HS-5 (cell line): ENCODE measurements around the gene KIF2C.
"Not testable (repeated sequence)": the region's sequence is repeated elsewhere in the genome, so short reads cannot be mapped to it uniquely, and the experiment has no call there.

ENCODE experiments used
- DNase-seq: peaks from one replicate; pipeline ENCODE4 v3.0.0-alpha.2; 2012; ENCODE audit warnings: low read depth

The KIF2C gene

DNA sequence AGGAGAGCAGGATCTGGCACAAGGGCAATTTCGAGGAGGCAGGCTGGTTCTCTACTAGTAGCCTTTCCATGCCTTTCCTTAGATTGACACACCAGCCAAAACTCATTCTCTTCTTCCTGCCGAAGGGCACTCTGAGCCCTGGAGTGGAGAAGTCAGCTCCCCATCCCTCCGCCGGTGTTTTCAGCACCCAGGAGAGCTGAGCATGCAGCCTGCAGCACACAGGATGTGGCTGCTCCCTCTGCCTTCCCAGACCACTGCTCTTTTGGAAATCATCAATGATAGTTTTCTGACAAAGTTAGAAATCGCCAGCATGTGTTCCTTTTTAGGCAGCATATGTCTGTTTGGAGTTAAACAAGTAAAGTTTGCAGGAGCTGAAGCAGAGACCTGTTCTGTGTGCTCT is 20.3 kb upstream of the KIF2C start:
- DNase-seq, result no peak

DNA sequence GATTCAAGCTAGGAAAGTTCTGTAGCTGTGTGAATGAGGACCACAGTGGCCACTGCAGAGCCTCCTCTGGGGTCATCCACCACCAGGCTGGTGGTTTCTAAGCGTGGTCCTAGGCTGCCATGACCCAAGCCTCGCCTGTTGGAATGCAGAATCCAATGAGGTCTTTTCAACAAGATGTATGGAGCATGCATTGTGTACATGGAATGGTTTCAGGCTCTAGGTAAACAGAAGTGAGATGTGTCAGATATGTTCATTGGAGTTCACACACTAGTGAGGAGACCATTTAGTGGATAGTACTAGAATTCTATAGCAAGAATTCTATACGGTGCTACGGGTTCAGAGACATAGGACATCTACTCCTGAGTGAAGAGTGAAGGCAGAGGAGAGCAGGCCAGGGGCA is 19.4 kb upstream of the KIF2C start:
- DNase-seq, result no peak

DNA sequence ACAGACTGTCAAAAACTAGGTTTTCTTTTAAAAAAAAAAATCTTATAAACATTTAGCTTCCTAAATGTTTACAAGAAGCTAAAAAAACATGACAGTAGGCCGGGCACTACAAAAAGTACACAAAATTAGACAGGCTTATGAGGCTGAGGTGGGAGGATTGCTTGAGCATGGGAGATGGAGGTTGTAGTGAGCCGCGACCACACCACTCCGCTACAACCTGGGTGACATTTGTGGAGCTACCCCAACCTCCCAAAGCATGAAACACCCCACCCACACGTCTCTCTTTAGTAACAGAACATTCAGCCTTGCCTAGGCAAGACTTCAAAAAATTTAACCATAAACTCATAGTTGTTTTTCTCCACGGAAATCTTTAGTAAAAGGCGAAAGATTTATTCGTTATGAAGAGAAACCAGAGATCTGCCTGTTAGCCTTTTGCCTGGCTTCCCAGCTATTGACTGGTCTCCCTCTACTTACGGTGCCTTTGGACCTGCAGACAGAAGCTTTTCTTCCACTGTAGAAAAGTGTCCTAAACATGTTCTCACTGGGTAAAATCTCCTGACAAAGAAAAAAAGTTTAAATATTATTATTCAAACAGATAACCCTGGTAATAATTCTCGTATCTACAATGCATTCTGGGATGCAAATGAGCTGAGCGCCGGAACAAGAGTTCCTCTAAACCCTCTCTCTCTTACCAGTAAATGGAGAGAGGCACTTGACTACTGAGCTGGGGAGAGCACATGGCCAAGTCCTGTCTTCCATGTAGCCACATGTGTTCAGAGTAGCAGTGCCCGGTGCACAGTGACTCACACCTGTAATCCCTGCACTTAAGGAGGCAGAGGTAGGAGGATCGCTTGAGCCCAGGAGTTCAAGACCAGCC is 17.9 kb upstream of the KIF2C start:
- peak; percentile 83 for DNase-seq

DNA sequence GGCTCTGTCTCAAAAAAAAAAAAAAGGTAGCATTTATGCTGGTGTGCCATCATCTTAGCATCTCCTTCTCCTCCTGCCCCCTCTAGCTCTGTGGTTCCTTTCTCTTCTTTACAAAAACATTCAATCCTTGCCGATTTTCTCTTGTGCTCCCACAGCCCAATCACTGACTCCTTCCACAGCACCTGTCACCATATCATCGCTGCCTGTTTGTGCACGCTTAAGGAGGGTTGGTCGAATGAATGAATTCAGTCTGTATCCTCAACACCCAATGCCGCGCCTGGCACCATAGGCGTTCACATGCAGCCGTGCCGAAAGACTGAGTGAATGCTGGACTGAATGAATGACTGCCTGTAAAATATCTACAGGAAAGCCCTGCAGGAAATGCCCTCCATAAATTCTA is 16.6 kb upstream of the KIF2C start:
- DNase-seq, result no peak

DNA sequence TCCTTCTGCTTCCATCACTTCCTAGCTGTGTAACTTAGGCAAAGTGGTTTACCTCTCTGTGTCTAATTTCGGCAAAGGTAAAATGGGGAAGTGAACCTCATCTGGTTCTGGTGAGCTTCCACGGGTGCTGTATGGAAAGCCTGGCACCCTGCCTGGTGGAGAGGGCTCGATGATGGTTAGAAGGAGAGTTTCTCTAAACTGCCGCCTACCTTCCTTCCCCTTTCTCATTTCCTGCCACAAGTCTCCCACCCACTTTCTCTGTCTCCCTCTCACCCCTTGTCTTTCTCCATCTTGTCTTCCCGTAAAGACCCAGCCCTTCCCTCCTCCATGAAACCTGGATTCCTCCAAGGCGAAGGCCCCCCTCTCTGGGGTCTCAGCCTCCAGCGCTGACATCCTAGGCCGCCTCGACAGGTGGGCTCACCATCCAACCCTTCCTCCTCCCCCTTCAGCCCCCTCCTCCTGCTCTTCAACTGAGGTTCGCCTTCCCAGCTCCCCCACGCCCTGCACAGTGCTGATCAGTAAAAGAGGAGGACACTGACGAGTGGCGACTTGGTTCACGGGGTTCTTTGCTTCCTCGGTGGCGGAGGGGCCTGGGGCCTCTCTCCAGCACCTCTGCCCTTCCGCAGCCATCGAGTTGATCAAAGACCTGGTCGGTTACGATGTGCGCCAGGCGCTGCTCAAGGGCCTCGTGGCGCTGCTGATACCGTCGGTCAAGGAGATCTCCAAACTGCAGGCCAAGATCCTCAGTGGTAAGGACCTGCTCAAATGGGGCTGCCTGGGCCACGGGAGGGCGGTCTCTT is 15.9 kb upstream of the KIF2C start:
- DNase-seq, result no peak

DNA sequence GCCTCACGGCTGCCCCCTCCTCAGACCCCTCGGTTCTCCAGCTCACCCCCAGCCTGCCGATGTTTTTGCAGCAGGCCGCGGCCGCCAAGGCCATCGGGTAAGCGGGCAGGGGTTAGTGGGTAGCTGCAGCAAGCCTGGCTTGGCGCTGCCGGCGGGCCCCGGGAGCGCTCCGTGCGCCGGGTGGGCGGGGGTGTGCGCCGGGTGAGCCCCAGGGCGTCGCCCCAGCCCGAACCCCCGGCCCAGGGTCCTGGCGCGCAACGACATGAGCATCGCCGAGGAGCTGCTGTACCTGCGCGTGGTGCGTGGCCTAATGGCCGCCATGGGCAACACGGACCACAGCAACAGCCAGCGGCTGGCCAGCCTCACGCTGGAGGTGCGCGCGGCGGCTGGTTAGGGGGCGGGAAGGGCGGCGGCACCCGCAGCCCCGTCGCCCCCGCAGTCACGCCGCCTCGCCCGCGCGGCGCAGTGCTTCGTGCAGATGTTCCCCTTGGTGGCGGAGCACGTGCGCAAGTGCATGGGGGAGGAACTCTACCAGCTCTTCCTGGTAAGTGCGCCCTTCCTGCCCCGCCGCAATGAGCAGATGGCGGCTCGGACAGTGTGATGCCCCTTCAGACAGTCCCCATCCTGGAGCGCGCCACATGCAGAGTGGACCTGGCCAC is 15.2 kb upstream of the KIF2C start:
- DNase-seq, result no peak

DNA sequence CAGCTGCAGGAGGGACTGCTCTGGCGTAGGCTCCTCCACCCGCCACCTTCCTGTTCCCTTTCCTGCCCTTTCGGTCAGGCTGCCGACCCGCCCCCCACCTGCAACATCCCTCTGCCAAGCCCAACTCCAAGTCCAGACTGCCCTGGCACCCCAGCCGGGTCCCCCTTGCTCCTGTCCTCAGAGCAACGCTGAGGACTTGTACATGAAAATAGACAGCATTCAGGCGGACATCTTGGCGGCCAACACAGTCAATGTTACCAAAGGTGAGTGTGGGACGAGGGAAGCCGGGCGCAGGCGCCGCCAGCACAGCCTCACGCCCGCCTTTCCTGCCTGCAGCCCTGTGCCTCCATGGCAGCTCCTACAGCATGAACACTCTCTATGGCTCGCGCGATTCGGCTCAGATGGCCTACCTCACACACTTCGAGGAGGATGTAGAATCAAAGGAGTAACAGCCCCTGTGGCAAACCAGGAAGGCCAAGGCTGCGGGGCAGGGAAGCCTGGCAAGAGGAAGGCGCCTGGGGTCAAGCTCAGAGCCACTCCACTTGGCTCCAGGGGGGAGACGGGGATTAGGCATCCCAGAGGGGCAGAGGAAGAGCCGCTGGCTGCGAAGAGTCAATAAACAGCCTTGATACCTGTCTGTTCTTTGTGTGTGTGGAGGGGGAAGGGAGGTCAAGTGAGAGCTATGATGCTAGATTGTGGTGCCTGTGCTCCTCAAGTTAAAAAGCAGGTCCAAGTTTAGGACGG is 14.5 kb upstream of the KIF2C start:
- no peak for DNase-seq

DNA sequence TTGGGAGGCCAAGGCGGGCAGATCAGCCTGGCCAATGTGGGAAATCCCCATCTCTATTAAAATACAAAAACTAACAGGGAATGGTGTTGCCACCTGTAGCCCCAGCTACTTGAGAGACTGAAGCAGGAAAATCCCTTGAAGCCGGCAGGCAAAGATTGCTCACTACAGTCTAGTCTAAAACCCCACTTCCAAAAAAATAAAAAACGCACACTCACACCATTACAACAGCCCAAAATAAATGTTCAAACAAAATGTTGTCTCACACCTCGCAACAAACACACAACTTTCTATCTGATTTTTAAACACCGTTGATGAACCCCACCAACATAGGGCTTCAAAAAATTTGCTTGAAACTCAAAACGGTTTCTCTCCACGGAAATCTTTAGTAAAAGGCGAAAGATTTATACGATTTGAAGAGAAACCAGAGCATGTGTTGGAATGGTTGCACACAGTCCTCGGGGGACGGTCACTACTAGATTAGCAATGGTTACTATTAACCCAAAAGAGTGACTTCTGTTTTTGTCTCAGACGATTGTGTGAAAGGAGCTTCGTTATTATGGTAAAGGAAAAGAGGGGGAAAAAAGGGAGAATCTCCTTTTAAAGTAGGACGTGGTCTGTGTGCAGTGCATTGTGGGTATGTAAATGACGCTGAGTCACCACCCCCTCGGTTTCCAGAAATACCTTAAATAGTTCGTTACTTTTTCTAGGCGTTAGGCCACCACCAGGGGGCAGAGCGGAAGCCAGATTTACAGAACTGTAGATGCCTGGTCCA is 8.7 kb upstream of the KIF2C start, which contains the start of gene RNU5D-1:
Gene RNU5D-1 (minus strand): TSS at position 430 of the 772 bp plus-strand sequence.
- DNase-seq, result peak; percentile 97

DNA sequence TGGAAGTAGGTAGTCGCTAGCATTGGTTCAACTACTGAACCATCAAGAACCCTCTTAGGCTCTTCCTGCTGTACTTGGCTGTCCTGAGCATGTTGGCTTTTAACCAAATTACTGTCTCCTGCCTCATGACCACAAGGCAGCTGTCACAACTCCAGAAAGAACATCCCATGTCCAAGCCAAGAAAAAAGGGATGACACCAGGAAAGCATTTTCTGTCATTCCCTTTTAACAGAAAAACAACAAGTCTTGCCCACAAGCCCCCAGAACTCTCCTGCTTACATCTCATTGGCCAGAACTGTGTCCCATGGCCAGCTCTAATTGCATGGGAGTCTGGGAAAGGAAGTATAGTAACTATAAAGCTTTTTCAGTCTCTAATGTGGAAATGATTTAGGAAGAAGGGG is 6.3 kb upstream of the KIF2C start:
- DNase-seq, result peak; percentile 49

DNA sequence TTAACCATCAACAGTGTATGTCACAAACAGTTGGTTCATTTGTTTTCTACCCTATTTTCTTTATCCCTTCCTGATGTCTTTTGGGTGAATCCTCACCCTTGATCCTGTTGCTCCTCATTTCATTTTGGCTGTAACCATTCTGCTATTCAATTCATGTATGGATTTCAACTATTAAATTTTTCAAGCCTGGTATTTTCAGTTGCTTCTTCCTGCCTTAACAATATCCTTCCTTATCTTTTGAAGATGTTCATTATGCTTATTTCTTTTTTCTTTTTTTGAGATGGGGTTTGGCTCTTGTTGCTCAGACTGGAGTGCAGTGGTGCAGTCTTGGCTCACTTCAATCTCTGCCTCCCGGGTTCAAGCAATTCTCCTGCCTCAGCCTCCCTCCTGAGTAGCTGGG is 5.9 kb upstream of the KIF2C start:
- DNase-seq, result no peak

DNA sequence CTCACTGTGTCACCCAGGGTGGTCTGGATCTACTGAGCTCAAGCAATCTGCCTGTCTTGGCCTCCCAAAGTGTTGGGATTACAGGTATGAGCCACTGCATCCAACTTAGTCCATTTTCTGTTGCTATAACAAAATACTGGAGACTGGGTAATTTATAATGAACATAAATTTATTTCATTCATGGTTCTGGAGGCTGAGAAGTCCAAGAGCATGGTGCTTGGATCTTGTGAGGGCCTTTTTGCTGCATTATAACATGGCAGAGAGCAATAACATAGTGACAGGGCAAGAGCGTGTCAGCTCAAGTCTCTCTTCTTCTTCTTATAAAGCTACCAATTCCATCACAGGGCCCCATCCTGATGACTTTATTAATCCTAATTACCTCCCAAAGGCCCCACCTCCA is 3.6 kb upstream of the KIF2C start:
- DNase-seq, result no peak

DNA sequence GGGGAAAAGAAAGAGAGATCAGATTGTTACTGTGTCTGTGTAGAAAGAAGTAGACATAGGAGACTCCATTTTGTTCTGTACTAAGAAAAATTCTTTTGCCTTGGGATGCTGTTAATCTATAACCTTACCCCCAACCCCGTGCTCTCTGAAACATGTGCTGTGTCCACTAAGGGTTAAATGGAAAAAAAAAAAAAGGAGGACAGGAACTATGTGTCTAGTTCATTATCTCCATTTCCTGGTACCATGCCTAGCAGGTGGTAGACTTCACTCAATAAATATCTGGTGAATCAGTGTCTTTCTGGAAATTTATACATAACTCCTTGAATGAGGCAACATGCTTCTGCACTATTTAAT is 707 bp upstream of the KIF2C start:
- DNase-seq, result not testable (repeated sequence)

DNA sequence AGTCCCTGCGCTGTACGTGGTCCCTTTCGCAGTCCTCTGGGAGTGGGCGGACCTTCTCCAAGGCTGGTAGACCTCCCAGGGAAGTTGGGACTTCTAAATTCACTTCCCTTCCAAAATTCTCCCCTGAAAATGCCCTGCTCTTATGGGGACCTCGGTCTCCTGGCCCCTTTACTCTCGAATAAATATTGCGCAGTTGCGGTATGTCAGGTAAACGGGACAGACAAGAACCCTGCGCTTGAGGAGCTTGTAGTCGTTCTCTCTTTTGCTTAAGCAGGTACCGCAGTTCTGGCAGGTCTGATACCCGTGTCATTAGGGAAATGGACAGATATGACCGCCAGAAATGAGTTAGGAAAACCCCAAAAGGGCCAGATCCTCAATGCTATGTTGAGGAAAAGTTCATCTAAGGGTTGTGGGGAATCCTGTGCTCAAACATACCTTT is 561 bp downstream of the KIF2C start:
- DNase-seq, result no peak

DNA sequence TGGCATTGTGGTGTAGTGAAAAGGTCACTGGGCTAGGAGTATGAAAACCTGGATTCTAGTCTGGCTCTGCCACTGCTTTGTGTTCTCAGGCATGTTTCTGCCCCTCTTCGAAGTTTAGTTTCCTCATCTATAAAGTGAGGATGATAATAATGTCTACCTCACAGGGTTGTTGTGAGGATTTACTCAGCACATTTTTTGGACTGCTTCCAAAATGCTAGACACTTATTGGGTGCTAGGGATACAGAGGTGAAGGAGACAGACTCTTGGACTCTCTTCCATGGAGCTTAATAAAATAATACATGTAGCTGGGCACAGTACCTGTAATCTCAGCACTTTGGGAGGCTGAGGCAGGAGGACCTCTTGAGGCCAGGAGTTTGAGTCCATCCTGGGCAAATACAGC is 3.6 kb downstream of the KIF2C start:
- DNase-seq, result no peak

DNA sequence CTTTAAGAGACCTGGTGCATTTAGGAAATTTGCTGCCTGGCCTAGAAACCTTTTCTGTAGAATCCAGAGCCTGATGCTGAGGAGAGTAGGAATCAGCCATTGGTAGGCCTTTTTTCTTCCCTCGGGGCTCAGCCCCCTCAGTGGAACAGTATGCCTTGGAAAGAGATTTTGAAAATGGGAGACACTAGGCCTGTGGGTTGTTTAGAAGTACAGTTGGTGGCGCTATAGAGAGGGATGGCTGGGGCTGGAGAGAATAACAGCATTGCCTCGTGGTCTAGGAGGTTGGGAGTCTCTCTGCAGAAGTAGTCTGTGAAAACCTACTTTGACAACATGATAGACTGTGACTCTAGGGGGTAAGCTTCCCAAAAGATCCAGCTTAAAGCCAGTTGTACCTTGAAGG is 8.2 kb downstream of the KIF2C start:
- no peak for DNase-seq

DNA sequence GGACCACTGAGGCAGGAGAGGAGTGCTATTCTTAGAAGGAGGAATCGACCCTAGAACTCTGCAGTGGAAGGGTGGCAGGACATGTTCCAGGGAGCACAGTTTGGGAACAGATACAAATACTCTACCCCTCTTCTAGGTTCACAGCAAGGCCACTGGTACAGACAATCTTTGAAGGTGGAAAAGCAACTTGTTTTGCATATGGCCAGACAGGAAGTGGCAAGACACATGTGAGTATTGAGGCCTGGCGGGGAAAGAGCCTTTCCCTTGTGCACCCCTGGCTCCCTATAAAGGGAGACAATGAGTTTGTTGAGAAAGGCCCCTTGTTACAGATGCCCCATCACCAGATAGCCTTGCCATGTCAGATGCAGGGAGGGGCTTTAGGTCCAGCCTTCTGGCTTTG is 17.8 kb downstream of the KIF2C start:
- no peak for DNase-seq

DNA sequence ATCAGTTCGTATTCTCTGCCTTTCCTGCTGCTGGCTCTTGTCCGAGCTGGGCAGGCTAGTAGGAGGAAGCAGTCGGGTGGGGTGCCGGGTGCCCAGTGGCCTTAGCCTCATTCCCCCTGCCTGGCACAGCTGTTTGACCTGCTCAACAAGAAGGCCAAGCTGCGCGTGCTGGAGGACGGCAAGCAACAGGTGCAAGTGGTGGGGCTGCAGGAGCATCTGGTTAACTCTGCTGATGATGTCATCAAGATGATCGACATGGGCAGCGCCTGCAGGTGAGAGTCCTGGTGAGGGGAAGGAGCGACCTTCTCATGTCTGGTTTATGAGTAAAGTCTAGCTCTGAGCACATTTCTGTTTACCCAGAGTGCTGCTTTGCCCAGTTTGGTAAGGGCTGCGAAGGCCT is 19.4 kb downstream of the KIF2C start:
- DNase-seq, result no peak

DNA sequence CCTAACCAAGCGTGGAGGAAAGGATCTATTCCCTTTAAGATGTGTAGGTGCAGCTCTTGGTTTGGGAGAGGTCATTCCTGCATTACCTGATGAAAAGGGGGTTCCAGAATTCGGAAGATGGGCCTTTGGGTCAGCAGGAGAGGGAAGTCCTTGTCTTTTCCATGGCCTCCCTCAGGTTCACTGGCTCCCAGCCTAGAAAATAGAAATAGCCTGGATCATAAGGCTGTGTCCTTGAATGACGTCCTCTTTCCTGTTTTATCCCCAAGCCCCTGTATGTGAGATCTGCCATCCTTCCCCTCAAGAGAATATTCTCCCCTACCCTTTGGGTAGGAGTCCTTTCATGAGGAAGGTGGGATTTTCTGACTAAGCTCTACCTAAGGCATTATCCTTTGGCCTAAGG is 21.2 kb downstream of the KIF2C start:
- no peak for DNase-seq

DNA sequence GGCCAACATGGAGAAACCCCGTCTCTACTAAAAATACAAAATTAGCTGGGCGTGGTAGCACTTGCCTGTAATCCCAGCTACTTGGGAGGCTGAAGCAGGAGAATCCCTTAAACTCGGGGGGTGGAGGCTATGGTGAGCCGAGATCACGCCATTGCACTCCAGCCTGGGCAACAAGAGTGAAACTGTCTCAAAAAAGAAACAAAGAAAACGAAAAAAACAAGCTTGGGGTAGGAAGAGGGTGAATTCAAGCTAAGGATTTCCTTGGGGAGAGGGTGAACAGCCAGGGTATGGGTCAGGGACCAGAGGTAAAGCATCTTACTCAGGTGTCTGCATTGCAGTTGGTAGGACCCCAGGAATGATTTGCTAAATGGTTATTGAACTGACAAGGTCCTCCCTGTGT is 26.8 kb downstream of the KIF2C start:
- DNase-seq, result not testable (repeated sequence)

DNA sequence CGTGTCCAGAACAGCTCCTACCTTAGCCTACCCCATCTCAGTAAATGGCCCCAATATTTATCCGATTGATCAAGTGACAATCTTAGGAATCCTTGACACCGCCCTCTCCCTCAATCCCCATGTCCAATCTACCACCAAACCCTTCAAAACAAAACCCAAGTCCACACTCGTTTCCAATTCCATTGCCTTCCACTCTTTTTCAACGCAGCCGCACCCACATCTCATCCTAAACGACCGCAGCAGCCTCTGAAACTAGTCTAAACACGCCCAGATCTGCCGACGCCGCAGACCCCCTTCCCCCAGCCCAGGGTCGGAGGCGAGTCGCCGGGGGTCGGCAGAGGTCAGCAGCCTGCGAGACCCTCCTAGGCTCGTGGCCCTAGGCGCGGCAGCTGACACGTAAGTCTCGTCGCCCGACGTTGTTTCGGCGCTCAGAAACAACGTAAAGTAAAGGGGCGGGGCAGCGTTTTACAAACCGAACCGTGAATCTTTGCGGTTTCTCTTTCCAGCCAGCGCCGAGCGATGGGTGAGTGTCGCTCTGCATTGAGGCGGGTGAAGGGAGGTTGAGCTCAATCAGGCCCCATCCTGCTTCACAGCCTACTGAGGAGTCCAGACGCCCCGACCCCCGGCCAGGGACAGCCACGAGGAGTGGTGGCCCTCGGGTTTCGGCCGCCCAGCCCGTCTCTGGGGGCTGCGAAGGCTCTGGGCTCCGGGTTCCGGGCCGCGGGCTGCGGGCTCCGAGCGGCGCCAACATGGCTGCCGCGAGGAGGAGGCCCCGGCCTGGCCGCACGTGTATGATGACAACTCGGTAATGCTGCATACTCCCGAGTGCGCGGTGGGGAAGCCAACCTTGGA is 35.7 kb downstream of the KIF2C start, which contains the start of gene RPS8:
Gene RPS8 (plus strand): TSS at position 463 of the 852 bp plus-strand sequence. CDS start 57 bp downstream, at position 520.
- DNase-seq, result peak; percentile 71
